MCF 10A (cell line): ENCODE data around the gene ADISSP. TPM values are rescaled to one million over a fixed set of nuclear protein-coding genes. Genes with fewer than 3 reads are reported as not detected.

Source experiments
- BruUV-seq: library from RNA; stranded (reverse); fragments of 400-500 nt; replicated peaks from 2 replicates; lab custom pipeline; 2021; lab: Mats Ljungman, UMichigan
- CTCF ChIA-PET: fragments of 300-600 bp; sonication (Branson Sonifier 250); formaldehyde crosslinking; extraction: SDS; loops from one replicate; lab custom pipeline; 2021; ENCODE audit warnings: antibody characterized with exemption, inconsistent platforms; lab: Yijun Ruan, JAX
- POLR2A ChIA-PET: fragments of 300-600, 350-650 bp; sonication (Branson Sonifier 250); formaldehyde crosslinking; extraction: SDS; loops from one replicate; lab custom pipeline; 2020; ENCODE audit warnings: antibody characterized with exemption, inconsistent platforms; lab: Yijun Ruan, JAX
- DNase-seq: peaks from one replicate; pipeline ENCODE4 v3.0.0-alpha.2; 2018; ENCODE audit not compliant: unreplicated experiment
- H3K27ac Mint-ChIP-seq: one replicate; pipeline ENCODE4 v1.8.0; 2022; ENCODE audit warnings: mild to moderate bottlenecking, low read depth, mixed read lengths; ENCODE audit not compliant: unreplicated experiment
- H3K27me3 Mint-ChIP-seq: one replicate; pipeline ENCODE4 v1.8.0; 2022; ENCODE audit warnings: mixed read lengths; ENCODE audit not compliant: insufficient read depth, unreplicated experiment
- H3K36me3 Mint-ChIP-seq: one replicate; pipeline ENCODE4 v1.8.0; 2022; ENCODE audit warnings: mild to moderate bottlenecking, moderate library complexity, mixed read lengths; ENCODE audit not compliant: insufficient read depth, unreplicated experiment
- H3K4me1 Mint-ChIP-seq: one replicate; pipeline ENCODE4 v1.8.0; 2022; ENCODE audit warnings: mixed read lengths; ENCODE audit not compliant: insufficient read depth, unreplicated experiment
- H3K4me3 Mint-ChIP-seq: one replicate; pipeline ENCODE4 v1.8.0; 2022; ENCODE audit warnings: mild to moderate bottlenecking, moderate library complexity, mixed read lengths; ENCODE audit not compliant: unreplicated experiment
- H3K9me3 Mint-ChIP-seq: one replicate; pipeline ENCODE4 v1.8.0; 2022; ENCODE audit warnings: mixed read lengths; ENCODE audit not compliant: unreplicated experiment
- CTCF ChIP-seq: fragments of 200-600 bp; IDR thresholded peaks from one replicate; pipeline ENCODE4 v1.8.0; 2022; ENCODE audit warnings: antibody characterized with exemption, mild to moderate bottlenecking; ENCODE audit not compliant: unreplicated experiment
- intact Hi-C: fragments of 100-400 bp; cut with micrococcal nuclease; formaldehyde crosslinking; loops from 2 replicates; pipeline ENCODE4 v1.14.1; 2022
- total RNA-seq: library from RNA; stranded (reverse); gene quantifications from 2 replicates; pipeline ENCODE4 v1.2.3, GENCODE V29; 2022

Gene ADISSP
- total RNA-seq, 1 experiment from 2014 or later = 58.8 TPM

- DNase-seq = no peak
- Mint-ChIP-seq H3K36me3 (peaks cover 83% of the 10 kb centered on the region), H3K4me3 (no peak overlapping the region), H3K9me3 (no peaks in the 10 kb centered on the region), H3K4me1 (peaks cover 63% of the 10 kb centered on the region), H3K27ac (peak overlapping the region; percentile 73), H3K27me3 (no peaks in the 10 kb centered on the region)
- intact Hi-C loops = no loop called here
- POLR2A ChIA-PET = interaction anchor here (1.5 to 2.5 kb wide), 2 partner anchors 19 to 33 kb away, joined by 5 to 10 read pairs; partner anchors contain the start of gene AP5S1
- CTCF ChIA-PET = interaction anchor here (1.4 to 3.3 kb wide), 3 partner anchors 14 to 18 kb away, joined by 5 to 25 read pairs (median 12); partner anchors contain the start of gene AP5S1
- TF ChIP-seq CTCF = no peak
- no TSS peak for BruUV-seq
These were observed 34.3 kb upstream of the ADISSP start for GRCh38 chr20:3801846-3802245.

- Mint-ChIP-seq H3K27me3 (no peaks in the 10 kb centered on the region), H3K4me3 (no peak overlapping the region), H3K9me3 (no peaks in the 10 kb centered on the region), H3K36me3 (peaks cover 83% of the 10 kb centered on the region), H3K27ac (no peak overlapping the region), H3K4me1 (peaks cover 63% of the 10 kb centered on the region)
- POLR2A ChIA-PET = interaction anchor here (0.6 to 2.5 kb wide), 4 partner anchors 19 to 393 kb away, joined by 3 to 10 read pairs (median 4); partner anchors contain the start of gene AP5S1
- BruUV-seq = no TSS peak
- CTCF ChIA-PET = interaction anchor here (0.8 to 3.3 kb wide), 4 partner anchors 10 to 18 kb away, joined by 3 to 25 read pairs (median 8); partner anchors contain the start of gene AP5S1
- intact Hi-C loops = no loop called here
- no peak for TF ChIP-seq CTCF
- DNase-seq = no peak
These were observed 33.7 kb upstream of the ADISSP start for GRCh38 chr20:3801299-3801698.

GRCh38 chr20:3800878-3801260, 33.3 kb upstream of the ADISSP start:
- H3K27ac Mint-ChIP-seq = no peak overlapping the region
- ChIA-PET CTCF (interaction anchor here (0.8 to 3.3 kb wide), 5 partner anchors 10 to 19 kb away, joined by 3 to 25 read pairs (median 5); partner anchors contain the start of gene AP5S1), POLR2A (interaction anchor here (0.6 to 2.5 kb wide), 4 partner anchors 20 to 393 kb away, joined by 3 to 10 read pairs (median 4); partner anchors contain the start of gene AP5S1)
- intact Hi-C loops = no loop called here
- TF ChIP-seq CTCF = no peak
- peaks cover 59% of the 10 kb centered on the region for H3K4me1 Mint-ChIP-seq
- BruUV-seq = no TSS peak
- no peaks in the 10 kb centered on the region for H3K9me3 Mint-ChIP-seq
- no peaks in the 10 kb centered on the region for H3K27me3 Mint-ChIP-seq
- DNase-seq = no peak
- no peak overlapping the region for H3K4me3 Mint-ChIP-seq
- H3K36me3 Mint-ChIP-seq = peaks cover 80% of the 10 kb centered on the region

GRCh38 chr20:3800256-3800877, 32.8 kb upstream of the ADISSP start:
- TF ChIP-seq CTCF = no peak
- intact Hi-C loops = no loop called here
- peaks cover 80% of the 10 kb centered on the region for H3K36me3 Mint-ChIP-seq
- ChIA-PET POLR2A (interaction anchor here (0.5 to 2.5 kb wide), 6 partner anchors 20 to 392 kb away, joined by 3 to 10 read pairs (median 3); partner anchors contain the start of gene AP5S1), CTCF (interaction anchor here (0.8 to 3.3 kb wide), 6 partner anchors 11 to 19 kb away, joined by 3 to 25 read pairs (median 5); partner anchors contain the start of gene AP5S1)
- no TSS peak for BruUV-seq
- no peak overlapping the region for H3K27ac Mint-ChIP-seq
- no peaks in the 10 kb centered on the region for H3K27me3 Mint-ChIP-seq
- no peaks in the 10 kb centered on the region for H3K9me3 Mint-ChIP-seq
- DNase-seq = no peak
- no peak overlapping the region for H3K4me3 Mint-ChIP-seq
- peaks cover 54% of the 10 kb centered on the region for H3K4me1 Mint-ChIP-seq
